HG03460 (cell line): ENCODE measurements around the gene SERPINE1.
"Not testable (repeated sequence)": the region's sequence is repeated elsewhere in the genome, so short reads cannot be mapped to it uniquely, and the experiment has no call there.

Source experiments
- ATAC-seq: cut with Tn5 transposase; IDR thresholded peaks from one replicate; pipeline ENCODE4 v1.9.1; 2021; ENCODE audit not compliant: unreplicated experiment

Gene SERPINE1

DNA sequence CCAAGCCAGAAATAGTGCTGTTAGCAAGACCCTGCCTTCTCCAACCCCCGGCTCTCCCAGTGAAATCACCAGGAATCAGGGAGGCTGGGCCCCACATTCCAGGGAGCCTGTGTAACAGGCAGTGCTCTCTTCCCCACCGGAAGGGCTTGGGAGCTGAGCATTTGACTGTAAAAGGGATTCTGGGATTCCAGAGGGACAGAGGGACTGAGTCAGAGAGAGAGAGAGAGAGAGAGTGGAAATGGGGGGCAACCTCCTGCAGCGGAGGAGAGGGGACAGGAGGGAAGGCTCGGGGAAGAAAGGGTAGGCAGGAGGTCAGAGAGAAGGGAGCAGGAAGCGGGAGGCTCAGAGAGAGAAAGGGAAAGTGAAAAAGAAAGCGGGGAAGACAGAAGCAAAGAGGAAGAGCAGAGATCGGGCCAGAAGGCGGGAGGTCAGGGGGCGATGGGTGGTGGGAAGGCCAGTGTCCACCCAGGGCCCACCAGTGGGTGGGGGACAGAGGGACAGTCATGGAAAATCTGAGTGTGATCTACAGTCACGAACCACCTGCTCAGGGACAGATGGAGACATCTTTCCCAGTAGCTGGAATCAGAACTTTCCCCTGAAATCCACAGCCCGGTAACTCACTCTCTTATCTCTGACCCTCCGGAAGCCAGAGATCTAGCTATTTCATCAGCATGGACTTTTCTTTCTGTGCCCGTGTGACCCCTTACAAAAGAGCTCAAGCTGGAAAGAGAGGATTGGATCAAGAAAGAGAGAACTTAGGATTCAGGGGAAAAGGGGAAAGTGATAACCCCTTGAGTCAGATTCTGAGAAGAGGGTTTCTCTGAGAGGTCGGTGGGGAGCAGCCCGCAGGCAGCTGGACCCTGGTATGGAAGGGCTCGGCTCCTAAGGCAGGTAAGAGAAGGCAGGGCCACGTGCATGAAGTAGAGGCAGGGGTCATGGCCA is 4.6 kb upstream of the SERPINE1 start:
- no peak for ATAC-seq

DNA sequence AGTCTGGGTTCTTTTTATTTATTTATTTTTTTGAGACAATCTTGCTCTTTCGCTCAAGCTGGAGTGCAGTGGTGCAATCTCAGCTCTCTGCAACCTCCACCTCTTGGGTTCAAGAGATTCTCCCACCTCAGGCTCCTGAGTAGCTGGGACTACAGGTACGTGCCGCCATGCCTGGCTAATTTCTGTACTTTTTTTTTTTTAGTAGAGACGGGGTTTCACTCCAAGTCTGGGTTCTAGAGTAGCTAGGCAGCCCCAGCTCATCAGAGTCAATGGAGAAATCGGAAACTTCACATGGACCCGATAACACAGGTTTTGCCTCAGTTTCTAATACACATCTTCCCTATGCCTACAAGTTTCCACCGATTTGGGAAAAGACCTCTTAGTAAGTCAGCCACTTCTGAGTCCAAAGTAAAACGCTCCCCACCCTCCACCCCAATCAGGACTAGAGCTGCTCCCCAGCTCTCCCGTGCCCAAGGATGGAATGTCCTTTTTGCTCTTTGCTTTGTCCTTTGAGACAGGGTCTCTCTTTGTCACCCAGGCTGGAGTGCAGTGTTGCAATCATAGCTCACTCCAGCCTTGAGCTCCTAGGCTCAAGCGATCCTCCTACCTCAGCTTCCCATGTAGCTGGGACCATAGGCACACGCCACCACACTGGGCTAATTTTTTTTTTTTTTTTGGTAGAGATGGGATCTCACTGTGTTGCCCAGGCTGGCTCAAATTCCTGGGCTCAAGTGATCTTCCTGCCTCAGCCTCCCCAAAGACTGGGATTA is 3.8 kb upstream of the SERPINE1 start:
- ATAC-seq, result no peak

- no peak for ATAC-seq
These were observed 3.2 kb upstream of the SERPINE1 start for GRCh38 chr7:101123703-101124068.

DNA sequence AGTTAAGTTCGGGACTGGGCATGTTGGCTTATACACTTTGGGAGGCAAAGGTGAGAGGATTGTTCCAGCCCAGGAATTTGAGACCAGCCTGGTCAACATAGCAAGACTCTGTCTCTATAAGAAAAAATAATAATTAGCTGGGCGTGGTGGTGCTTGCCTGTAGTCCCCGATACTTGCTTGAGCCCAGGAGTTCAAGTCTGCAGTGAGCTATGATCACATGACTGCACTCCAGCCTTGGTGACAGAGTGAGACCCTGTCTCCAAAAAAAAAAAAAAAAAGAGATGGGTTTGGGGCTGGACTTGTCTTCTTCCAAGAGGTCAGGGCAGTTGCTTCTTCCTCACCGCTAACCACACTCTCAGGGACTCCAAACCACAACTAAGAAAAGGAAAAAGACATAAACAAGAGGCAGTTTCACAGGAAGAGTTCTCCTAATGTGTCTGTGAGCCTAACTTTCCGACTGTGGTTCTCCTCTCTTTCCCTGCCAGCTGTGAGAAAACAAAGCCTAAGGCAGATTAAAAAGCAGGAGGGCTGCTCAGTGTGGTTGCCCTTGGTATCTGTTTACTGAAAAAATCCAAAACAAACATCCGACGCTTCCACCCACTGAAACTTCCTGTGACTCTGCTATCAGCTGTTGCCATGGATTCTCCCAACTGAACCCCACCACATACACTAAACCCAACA is 2.4 kb upstream of the SERPINE1 start:
- ATAC-seq, result no peak

DNA sequence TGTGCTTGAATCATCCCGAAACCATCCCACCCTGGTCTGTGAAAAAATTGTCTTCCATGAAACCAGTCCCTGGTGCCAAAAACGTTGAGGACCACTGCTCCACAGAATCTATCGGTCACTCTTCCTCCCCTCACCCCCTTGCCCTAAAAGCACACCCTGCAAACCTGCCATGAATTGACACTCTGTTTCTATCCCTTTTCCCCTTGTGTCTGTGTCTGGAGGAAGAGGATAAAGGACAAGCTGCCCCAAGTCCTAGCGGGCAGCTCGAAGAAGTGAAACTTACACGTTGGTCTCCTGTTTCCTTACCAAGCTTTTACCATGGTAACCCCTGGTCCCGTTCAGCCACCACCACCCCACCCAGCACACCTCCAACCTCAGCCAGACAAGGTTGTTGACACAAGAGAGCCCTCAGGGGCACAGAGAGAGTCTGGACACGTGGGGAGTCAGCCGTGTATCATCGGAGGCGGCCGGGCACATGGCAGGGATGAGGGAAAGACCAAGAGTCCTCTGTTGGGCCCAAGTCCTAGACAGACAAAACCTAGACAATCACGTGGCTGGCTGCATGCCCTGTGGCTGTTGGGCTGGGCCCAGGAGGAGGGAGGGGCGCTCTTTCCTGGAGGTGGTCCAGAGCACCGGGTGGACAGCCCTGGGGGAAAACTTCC is 784 bp upstream of the SERPINE1 start:
- peak; percentile 61 for ATAC-seq

GRCh38 chr7:101127460-101128039 is 646 bp downstream of the SERPINE1 start:
- ATAC-seq, result no peak

- no peak for ATAC-seq
These were observed 1.3 kb downstream of the SERPINE1 start for GRCh38 chr7:101128040-101128834.

- ATAC-seq, result no peak
These were observed 2.8 kb downstream of the SERPINE1 start for GRCh38 chr7:101129603-101130117.

- not testable (repeated sequence) for ATAC-seq
These were observed 6.0 kb downstream of the SERPINE1 start for GRCh38 chr7:101132626-101133600.

GRCh38 chr7:101133621-101134398 is 6.9 kb downstream of the SERPINE1 start:
- ATAC-seq, result no peak

- no peak for ATAC-seq
These were observed 7.6 kb downstream of the SERPINE1 start for GRCh38 chr7:101134399-101134980.

- no peak for ATAC-seq
These were observed 10.8 kb downstream of the SERPINE1 start for GRCh38 chr7:101137651-101138212.

- peak; percentile 87 for ATAC-seq
These were observed 11.4 kb downstream of the SERPINE1 start for GRCh38 chr7:101138213-101138870.

DNA sequence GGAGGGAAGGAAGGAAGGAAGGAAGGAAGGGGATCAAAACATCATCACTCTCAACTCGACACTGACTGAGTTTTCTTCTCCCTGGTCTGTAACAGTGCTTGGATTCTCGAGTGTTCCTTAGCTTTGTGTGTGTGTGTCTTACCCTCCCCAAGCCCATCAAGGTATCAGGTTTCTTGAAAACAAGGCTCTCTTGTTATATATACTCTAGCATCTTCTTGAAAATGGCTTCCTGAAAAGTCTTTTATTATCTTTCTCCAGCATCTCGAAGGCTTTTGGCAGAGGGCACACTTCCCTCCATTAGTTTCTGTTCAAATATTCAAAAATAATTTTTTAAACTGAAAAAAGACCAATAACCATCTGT is 13.4 kb downstream of the SERPINE1 start:
- ATAC-seq, result no peak

GRCh38 chr7:101140746-101141382 is 14.0 kb downstream of the SERPINE1 start:
- ATAC-seq, result no peak
